Testis (tissue), 2 donors: ENCODE results near the gene BSND.
"Not testable (repeated sequence)": the region's sequence is repeated elsewhere in the genome, so short reads cannot be mapped to it uniquely, and the experiment has no call there.

Source experiments
- POLR2A ChIP-seq: fragments of 450-650 bp; IDR thresholded peaks from one replicate; pipeline ENCODE4 v1.6.1; 2017; ENCODE audit warnings: antibody characterized with exemption, mild to moderate bottlenecking, moderate library complexity
- TF ChIP-seq, protein P1 (sequence below), 3 experiments: fragments of 450-650 bp in 2 of 3; fragments of 200-600 bp in 1 of 3; sonication (generic) in 1 of 3; IDR thresholded peaks; one replicate each; pipeline ENCODE4 v1.5.1; 2016 to 2019; ENCODE audit warnings: antibody characterized with exemption in 3 of 3, mild to moderate bottlenecking in 2 of 3, moderate library complexity in 1 of 3

DNA sequence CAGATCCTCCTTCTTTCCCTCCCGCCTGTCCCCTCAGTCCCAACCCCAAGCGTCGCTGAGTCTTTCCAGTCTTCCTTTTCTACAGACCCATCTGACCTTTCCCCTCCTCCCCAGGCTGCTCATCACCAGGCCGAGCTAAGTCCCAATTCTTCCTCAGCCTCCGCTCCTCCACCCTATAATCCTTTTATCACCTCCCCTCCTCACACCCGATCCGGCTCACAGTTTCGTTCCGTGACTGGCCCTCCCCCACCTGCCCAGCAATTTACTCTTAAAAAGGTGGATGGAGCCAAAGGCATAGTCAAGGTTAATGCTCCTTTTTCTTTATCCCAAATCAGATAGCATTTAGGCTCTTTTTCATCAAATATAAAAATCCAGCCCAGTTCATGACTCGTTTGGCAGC is 25.4 kb downstream of the BSND start:
- TF ChIP-seq, protein P1, sequence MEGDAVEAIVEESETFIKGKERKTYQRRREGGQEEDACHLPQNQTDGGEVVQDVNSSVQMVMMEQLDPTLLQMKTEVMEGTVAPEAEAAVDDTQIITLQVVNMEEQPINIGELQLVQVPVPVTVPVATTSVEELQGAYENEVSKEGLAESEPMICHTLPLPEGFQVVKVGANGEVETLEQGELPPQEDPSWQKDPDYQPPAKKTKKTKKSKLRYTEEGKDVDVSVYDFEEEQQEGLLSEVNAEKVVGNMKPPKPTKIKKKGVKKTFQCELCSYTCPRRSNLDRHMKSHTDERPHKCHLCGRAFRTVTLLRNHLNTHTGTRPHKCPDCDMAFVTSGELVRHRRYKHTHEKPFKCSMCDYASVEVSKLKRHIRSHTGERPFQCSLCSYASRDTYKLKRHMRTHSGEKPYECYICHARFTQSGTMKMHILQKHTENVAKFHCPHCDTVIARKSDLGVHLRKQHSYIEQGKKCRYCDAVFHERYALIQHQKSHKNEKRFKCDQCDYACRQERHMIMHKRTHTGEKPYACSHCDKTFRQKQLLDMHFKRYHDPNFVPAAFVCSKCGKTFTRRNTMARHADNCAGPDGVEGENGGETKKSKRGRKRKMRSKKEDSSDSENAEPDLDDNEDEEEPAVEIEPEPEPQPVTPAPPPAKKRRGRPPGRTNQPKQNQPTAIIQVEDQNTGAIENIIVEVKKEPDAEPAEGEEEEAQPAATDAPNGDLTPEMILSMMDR (IDR thresholded peaks at IDR 0.05), result not testable (repeated sequence)
- not testable (repeated sequence) for TF ChIP-seq POLR2A
